Endothelial cell of umbilical vein (primary cell): ENCODE measurements around the gene CYTH1.

ENCODE experiments used
- CTCF ChIP-seq, 2 donors: IDR thresholded peaks; 1 replicate in 1 of 2; 2 replicates in 1 of 2; pipeline ENCODE4 v1.5.1; 2011; ENCODE audit warnings: low read length in 2 of 2, mild to moderate bottlenecking in 2 of 2, moderate library complexity in 2 of 2, control low read depth in 1 of 2, inconsistent platforms in 1 of 2, low read depth in 1 of 2; ENCODE audit not compliant: insufficient read depth in 1 of 2; ENCODE audit errors: extremely low read depth in 1 of 2
- EZH2 ChIP-seq: IDR thresholded peaks from 2 replicates; pipeline ENCODE4 v1.6.1; 2012; ENCODE audit warnings: borderline replicate concordance, low read depth, mild to moderate bottlenecking, moderate library complexity, low read length, inconsistent platforms; ENCODE audit not compliant: severe bottlenecking
- FOS ChIP-seq: IDR thresholded peaks from 2 replicates; pipeline ENCODE4 v1.6.1; 2011; ENCODE audit warnings: mild to moderate bottlenecking, low read length, moderate library complexity, borderline replicate concordance; ENCODE audit not compliant: insufficient read depth
- GATA2 ChIP-seq: IDR thresholded peaks from 2 replicates; pipeline ENCODE4 v1.7.0; 2011; ENCODE audit warnings: low read depth, mild to moderate bottlenecking, moderate library complexity, mixed read lengths, low read length; ENCODE audit not compliant: insufficient read length, insufficient read depth
- JUN ChIP-seq: IDR thresholded peaks from 2 replicates; pipeline ENCODE4 v1.6.1; 2011; ENCODE audit warnings: borderline replicate concordance, low read depth; ENCODE audit not compliant: insufficient read length, insufficient read depth
- MAX ChIP-seq: IDR thresholded peaks from 2 replicates; pipeline ENCODE4 v1.6.1; 2011; ENCODE audit not compliant: insufficient read depth, insufficient read length
- MYC ChIP-seq: IDR thresholded peaks from one replicate; pipeline ENCODE4 v1.6.1; 2011; ENCODE audit warnings: mild to moderate bottlenecking, low read depth, low read length
- POLR2A ChIP-seq: IDR thresholded peaks from 2 replicates; pipeline ENCODE4 v1.6.1; 2012; ENCODE audit warnings: low read depth, mild to moderate bottlenecking, control low read depth, low read length
- POLR2AphosphoS5 ChIP-seq: IDR thresholded peaks from 2 replicates; pipeline ENCODE4 v1.6.1; 2012; ENCODE audit warnings: low read depth, mild to moderate bottlenecking, control low read depth, low read length, moderate library complexity; ENCODE audit not compliant: insufficient read depth

GRCh38 chr17:78679495-78680395 lies 102.3 kb downstream of the CYTH1 start:
- TF ChIP-seq CTCF (IDR thresholded peaks at IDR 0.05; ENCODE audit: extremely low read depth in 1 of 2, insufficient read depth in 1 of 2, low read depth in 1 of 2, low read length in 2 of 2) (no peak), JUN (no peak), POLR2A (no peak), EZH2 (no peak), MAX (no peak), POLR2AphosphoS5 (no peak), MYC (no peak), FOS (no peak), GATA2 (no peak)
